Measurements from ENCODE around the gene POU3F2. TPM values are rescaled to one million over a fixed set of nuclear protein-coding genes. Genes with fewer than 3 reads are reported as not detected.

The POU3F2 gene
- total and polyA plus RNA-seq, 2 donors (not counting 3 experiments of a cell fraction or from before 2014, with no cell fraction given), result not detected

DNA sequence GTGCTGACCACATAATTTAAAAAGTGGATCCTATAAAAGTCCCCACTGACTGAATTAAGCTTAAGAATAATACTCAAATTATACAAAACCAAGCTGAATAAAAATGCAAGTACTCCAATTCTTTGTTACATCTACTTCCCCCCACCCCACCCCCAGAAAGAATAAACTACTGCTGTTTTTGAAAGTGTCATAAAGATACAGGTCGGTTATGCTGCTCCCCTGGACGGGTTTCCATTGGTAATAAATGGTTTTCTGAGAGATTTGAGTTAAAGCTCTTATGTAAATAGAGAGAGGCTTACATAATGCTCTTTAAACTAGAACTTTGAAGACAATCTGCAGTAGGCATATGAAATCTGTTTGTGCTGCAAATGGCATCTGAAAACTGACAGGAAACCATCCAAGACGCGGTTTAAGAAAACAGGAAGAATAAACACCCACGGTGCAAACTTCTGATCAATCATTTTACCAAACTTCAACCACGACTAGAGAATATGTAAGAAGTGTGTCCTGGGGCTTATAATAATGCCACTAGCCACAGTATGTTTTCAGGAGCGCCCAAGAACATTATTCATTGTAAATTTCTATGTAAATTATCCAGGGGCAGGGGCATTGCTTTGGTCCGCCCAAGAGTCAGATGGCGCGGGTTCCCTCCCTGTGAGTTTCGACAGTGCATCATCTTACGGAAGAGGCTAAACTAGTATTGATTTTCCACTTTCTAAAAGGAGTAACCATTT, 10.8 kb upstream of the POU3F2 start:
- POLR2A ChIA-PET, result no interaction called here
- Histone ChIP-seq H3K9me3 (replicated peaks; ENCODE audit: control insufficient read depth, insufficient read depth, low read length) (no peaks in the 10 kb centered on the region), H3K9me1 (replicated peaks; ENCODE audit: control insufficient read depth, extremely low read depth, insufficient read depth, low read length) (no peaks in the 10 kb centered on the region), H3K79me2 (ENCODE audit: control insufficient read depth, insufficient read depth, low read length) (no peaks in the 10 kb centered on the region), H3K4me2 (ENCODE audit: insufficient read depth, low read length) (no peak overlapping the region), H2AFZ (ENCODE audit: low read depth, low read length) (no peak overlapping the region), H3K36me3 (ENCODE audit: control insufficient read depth in 2 of 2, extremely low read depth in 1 of 2, insufficient read depth in 2 of 2, low read length in 2 of 2) (no peaks in the 10 kb centered on the region), H3K27me3 (ENCODE audit: control insufficient read depth in 2 of 2, insufficient read depth in 2 of 2, low read length in 2 of 2) (peaks cover 65 to 68% of the 10 kb centered on the region in 2 experiments), H3K4me3 (replicated peaks in 1 of 3; ENCODE audit: insufficient read depth in 1 of 3, low read depth in 1 of 3, low read length in 3 of 3) (no peak overlapping the region), H3K9ac (replicated peaks; ENCODE audit: extremely low read depth, insufficient read depth, low read length) (no peak overlapping the region), H4K20me1 (replicated peaks; ENCODE audit: control insufficient read depth, extremely low read depth, insufficient read depth, low read length) (no peaks in the 10 kb centered on the region), H3K27ac (ENCODE audit: insufficient read depth, low read depth, low read length) (no peak overlapping the region), H3K4me1 (ENCODE audit: control insufficient read depth, extremely low read depth, insufficient read depth, low read length) (no peaks in the 10 kb centered on the region)
- intact Hi-C loops (cut with micrococcal nuclease), result no loop called here
- CTCF ChIA-PET, result interaction anchor here (1.2 kb wide), 1 partner anchor 20 kb away, joined by 3 read pairs; no protein-coding TSS in a partner anchor
- no peak for FAIRE-seq
- DNase-seq (ENCODE audit: low read depth, low spot score), result no peak
- no TSS peak for BruUV-seq (replicated peaks)
- dilution Hi-C loops (cut with MboI; ENCODE audit: extremely low pct_ligation_motif_present, low sequenced_read_pairs), result no loop called here
- TF ChIP-seq EZH2 (IDR thresholded peaks at IDR 0.05; ENCODE audit: borderline replicate concordance, low read depth, low read length, severe bottlenecking) (no peak), JUN (IDR thresholded peaks at IDR 0.05; ENCODE audit: borderline replicate concordance, insufficient read depth, insufficient read length, low read depth) (no peak), MYC (IDR thresholded peaks at IDR 0.05; ENCODE audit: low read depth, low read length) (no peak), POLR2A (IDR thresholded peaks at IDR 0.05; ENCODE audit: low read depth, low read length) (no peak), POLR2AphosphoS5 (IDR thresholded peaks at IDR 0.05; ENCODE audit: insufficient read depth, low read depth, low read length) (no peak), FOS (IDR thresholded peaks at IDR 0.05; ENCODE audit: borderline replicate concordance, insufficient read depth, low read length) (no peak), GATA2 (IDR thresholded peaks at IDR 0.05; ENCODE audit: insufficient read depth, insufficient read length, low read depth, low read length) (no peak)
- TF ChIP-seq, protein P1, sequence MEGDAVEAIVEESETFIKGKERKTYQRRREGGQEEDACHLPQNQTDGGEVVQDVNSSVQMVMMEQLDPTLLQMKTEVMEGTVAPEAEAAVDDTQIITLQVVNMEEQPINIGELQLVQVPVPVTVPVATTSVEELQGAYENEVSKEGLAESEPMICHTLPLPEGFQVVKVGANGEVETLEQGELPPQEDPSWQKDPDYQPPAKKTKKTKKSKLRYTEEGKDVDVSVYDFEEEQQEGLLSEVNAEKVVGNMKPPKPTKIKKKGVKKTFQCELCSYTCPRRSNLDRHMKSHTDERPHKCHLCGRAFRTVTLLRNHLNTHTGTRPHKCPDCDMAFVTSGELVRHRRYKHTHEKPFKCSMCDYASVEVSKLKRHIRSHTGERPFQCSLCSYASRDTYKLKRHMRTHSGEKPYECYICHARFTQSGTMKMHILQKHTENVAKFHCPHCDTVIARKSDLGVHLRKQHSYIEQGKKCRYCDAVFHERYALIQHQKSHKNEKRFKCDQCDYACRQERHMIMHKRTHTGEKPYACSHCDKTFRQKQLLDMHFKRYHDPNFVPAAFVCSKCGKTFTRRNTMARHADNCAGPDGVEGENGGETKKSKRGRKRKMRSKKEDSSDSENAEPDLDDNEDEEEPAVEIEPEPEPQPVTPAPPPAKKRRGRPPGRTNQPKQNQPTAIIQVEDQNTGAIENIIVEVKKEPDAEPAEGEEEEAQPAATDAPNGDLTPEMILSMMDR (IDR thresholded peaks at IDR 0.05; ENCODE audit: extremely low read depth in 1 of 2, insufficient read depth in 1 of 2, low read depth in 1 of 2, low read length in 2 of 2), result no peak
- TF ChIP-seq, protein P2, sequence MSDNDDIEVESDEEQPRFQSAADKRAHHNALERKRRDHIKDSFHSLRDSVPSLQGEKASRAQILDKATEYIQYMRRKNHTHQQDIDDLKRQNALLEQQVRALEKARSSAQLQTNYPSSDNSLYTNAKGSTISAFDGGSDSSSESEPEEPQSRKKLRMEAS (IDR thresholded peaks at IDR 0.05; ENCODE audit: insufficient read depth, insufficient read length), result no peak

Data from endothelial cell of umbilical vein (primary cell).